PC-9 (cell line): Measurements from ENCODE around the gene IMPG2.

Experiments used
- CTCF ChIP-seq: fragments of 200-600 bp; sonication (generic); conservative IDR thresholded peaks from 2 replicates; pipeline ENCODE4 v1.6.1; 2017; ENCODE audit warnings: mixed run types, antibody characterized with exemption, mild to moderate bottlenecking, moderate library complexity
- EZH2 ChIP-seq: fragments of 200-600 bp; sonication (generic); IDR thresholded peaks from 2 replicates; pipeline ENCODE4 v1.8.0; 2017; ENCODE audit warnings: antibody characterized with exemption, low read depth

- TF ChIP-seq CTCF (no peak), EZH2 (no peak)
These were observed 85.3 kb downstream of the IMPG2 start for GRCh38 chr3:101235048-101235447.
